Fibroblast of pulmonary artery (primary cell): ENCODE data around the gene NF1.

Source experiments
- DNase-seq: peaks from one replicate; pipeline ENCODE4 v3.0.0-alpha.2; 2010; ENCODE audit warnings: low read depth
- H3K4me3 ChIP-seq: replicated peaks from 2 replicates; pipeline ENCODE4 v1.5.1; 2011; ENCODE audit warnings: low read depth, mild to moderate bottlenecking, control low read depth, low read length, moderate library complexity
- TF ChIP-seq, protein P1 (sequence below): IDR thresholded peaks from 2 replicates; pipeline ENCODE4 v1.5.1; 2011; ENCODE audit warnings: mild to moderate bottlenecking, control low read depth, low read length, inconsistent platforms; ENCODE audit errors: missing control alignments

Gene NF1

DNA sequence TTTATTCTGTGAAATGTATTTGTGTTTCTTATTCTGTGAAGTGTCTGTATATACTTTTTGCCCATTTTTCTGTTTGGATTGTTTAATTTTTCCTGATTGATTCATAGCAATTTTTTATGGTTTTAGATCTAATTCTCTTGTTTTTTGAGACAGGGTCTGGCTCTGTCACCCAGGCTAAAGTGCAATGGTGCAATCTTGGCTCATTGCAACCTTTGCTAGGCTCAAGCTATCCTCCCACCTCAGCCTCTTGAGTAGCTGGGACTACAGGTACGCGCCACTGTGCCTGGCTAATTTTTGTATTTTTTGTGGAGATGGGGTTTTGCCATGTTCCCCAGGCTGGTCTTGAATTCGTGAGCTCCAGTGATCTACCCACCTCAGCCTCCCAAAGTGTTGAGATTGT, 31.5 kb downstream of the NF1 start:
- DNase-seq = no peak
- H3K4me3 ChIP-seq = no peak overlapping the region
- TF ChIP-seq, protein P1, sequence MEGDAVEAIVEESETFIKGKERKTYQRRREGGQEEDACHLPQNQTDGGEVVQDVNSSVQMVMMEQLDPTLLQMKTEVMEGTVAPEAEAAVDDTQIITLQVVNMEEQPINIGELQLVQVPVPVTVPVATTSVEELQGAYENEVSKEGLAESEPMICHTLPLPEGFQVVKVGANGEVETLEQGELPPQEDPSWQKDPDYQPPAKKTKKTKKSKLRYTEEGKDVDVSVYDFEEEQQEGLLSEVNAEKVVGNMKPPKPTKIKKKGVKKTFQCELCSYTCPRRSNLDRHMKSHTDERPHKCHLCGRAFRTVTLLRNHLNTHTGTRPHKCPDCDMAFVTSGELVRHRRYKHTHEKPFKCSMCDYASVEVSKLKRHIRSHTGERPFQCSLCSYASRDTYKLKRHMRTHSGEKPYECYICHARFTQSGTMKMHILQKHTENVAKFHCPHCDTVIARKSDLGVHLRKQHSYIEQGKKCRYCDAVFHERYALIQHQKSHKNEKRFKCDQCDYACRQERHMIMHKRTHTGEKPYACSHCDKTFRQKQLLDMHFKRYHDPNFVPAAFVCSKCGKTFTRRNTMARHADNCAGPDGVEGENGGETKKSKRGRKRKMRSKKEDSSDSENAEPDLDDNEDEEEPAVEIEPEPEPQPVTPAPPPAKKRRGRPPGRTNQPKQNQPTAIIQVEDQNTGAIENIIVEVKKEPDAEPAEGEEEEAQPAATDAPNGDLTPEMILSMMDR = no peak

GRCh38 chr17:31128241-31128640, 33.5 kb downstream of the NF1 start:
- H3K4me3 ChIP-seq = no peak overlapping the region
- no peak for DNase-seq
- TF ChIP-seq, protein P1 = no peak

DNA sequence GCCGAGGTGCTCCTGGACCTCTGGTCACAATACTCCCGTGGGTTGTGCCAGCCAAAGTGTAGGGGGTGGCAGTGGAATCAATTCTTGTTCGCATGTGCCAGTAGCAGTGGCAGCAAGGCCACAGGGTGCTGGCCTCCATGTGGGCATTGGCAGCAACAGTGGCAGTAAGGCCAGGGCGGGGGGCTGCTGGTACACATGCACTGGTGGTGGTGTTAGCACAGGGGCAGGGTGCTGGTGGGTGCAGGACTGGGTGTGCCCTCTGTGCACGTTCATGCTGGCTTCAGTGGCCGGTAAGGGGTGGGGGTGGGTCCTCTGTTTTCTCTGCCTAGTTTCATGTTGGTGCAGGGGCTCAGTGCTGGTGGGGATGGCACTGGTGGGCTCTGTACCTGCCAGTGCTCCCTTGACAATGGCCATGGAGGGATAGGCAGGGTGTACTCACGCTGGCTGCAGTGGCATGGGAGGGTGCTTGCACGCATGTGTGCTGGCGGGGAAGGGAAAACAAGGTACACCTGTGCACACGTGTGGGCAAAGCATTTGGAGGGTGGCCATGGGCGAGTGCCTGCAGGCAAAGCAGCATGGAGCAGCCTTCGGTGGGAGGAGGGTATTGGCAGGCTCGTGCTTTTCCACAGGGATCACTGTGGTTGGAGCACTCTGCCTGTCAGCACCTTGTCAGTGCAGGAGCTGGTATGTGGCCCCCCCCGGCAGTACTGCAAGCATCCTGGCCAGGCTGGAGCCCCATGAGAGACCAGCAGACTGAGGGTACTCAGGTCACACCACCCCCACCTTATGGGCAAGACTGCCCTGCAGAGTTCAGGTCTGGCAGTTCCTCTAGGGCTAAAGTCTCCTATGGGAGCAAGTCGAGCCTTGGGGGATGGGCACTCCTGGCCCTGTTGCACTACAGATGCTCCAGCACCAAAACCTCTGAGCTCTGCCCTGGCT, 35.8 kb downstream of the NF1 start:
- TF ChIP-seq, protein P1 = no peak
- DNase-seq = no peak
- no peak overlapping the region for H3K4me3 ChIP-seq

GRCh38 chr17:31131299-31131698, 36.5 kb downstream of the NF1 start:
- H3K4me3 ChIP-seq = no peak overlapping the region
- TF ChIP-seq, protein P1 = no peak
- DNase-seq = no peak

GRCh38 chr17:31132977-31133376, 38.2 kb downstream of the NF1 start:
- no peak for DNase-seq
- H3K4me3 ChIP-seq = no peak overlapping the region
- TF ChIP-seq, protein P1 = no peak

- DNase-seq = no peak
- TF ChIP-seq, protein P1 = no peak
These were observed 39.8 kb downstream of the NF1 start for GRCh38 chr17:31134576-31134975.

GRCh38 chr17:31136319-31136718, 41.5 kb downstream of the NF1 start:
- H3K4me3 ChIP-seq = no peak overlapping the region
- TF ChIP-seq, protein P1 = no peak
- no peak for DNase-seq

More at GRCh38 chr17:31134576-31134975, 39.8 kb downstream of the NF1 start:
- no peak overlapping the region for H3K4me3 ChIP-seq
